DND-41 (cell line): ENCODE results near the gene MEIOB.

Experiments used
- ATAC-seq: fragments of 200-7000 bp; cut with Tn5 transposase; 3 replicates; pipeline ENCODE4 v1.9.1; 2021; ENCODE audit warnings: low read depth; ENCODE audit not compliant: insufficient read depth
- DNase-seq: peaks from one replicate; pipeline ENCODE4 v3.0.0-alpha.2; 2020
- H2AFZ ChIP-seq: 2 replicates; pipeline ENCODE4 v1.6.0; 2012; ENCODE audit warnings: low read depth, low read length
- H3K27ac ChIP-seq: 2 replicates; pipeline ENCODE4 v1.5.1; 2012; ENCODE audit warnings: low read length, inconsistent platforms
- H3K27me3 ChIP-seq: fragments of 200-600 bp; sonication (generic); 2 replicates; pipeline ENCODE4 v1.6.0; 2012; ENCODE audit warnings: low read length, mild to moderate bottlenecking, inconsistent platforms; ENCODE audit not compliant: insufficient read depth, poor library complexity
- H3K36me3 ChIP-seq: 2 replicates; pipeline ENCODE4 v1.5.1; 2012; ENCODE audit warnings: low read length, inconsistent platforms; ENCODE audit not compliant: insufficient read depth
- H3K4me1 ChIP-seq: 2 replicates; pipeline ENCODE4 v1.5.1; 2012; ENCODE audit warnings: mild to moderate bottlenecking, low read length; ENCODE audit not compliant: insufficient read depth
- H3K4me2 ChIP-seq: 2 replicates; pipeline ENCODE4 v1.6.0; 2012; ENCODE audit warnings: mild to moderate bottlenecking, moderate library complexity, low read length, inconsistent platforms; ENCODE audit not compliant: insufficient read depth
- H3K4me3 ChIP-seq, 2 experiments: fragments of 200-600 bp in 1 of 2; shearing (Covaris generic) in 1 of 2; 2 replicates each; pipeline ENCODE4 v1.5.1; 2012 to 2016; ENCODE audit warnings: inconsistent platforms in 2 of 2, low read length in 2 of 2, mild to moderate bottlenecking in 2 of 2, low read depth in 1 of 2, moderate library complexity in 1 of 2
- H3K79me2 ChIP-seq: 2 replicates; pipeline ENCODE4 v1.6.0; 2012; ENCODE audit warnings: low read length, inconsistent platforms; ENCODE audit not compliant: insufficient read depth
- H3K9ac ChIP-seq: 2 replicates; pipeline ENCODE4 v1.6.0; 2012; ENCODE audit warnings: low read depth, mild to moderate bottlenecking, inconsistent platforms, low read length, moderate library complexity
- H3K9me3 ChIP-seq: 2 replicates; pipeline ENCODE4 v1.5.1; 2012; ENCODE audit warnings: low read length, moderate library complexity, mild to moderate bottlenecking, inconsistent platforms; ENCODE audit not compliant: insufficient read depth, severe bottlenecking
- H4K20me1 ChIP-seq: 2 replicates; pipeline ENCODE4 v1.6.0; 2012; ENCODE audit warnings: low read length; ENCODE audit not compliant: insufficient read depth
- EZH2 ChIP-seq: IDR thresholded peaks from 3 replicates; pipeline ENCODE4 v1.6.1; 2012; ENCODE audit warnings: borderline replicate concordance, low read depth, mild to moderate bottlenecking, moderate library complexity, low read length, inconsistent platforms; ENCODE audit not compliant: severe bottlenecking
- TF ChIP-seq, protein P1 (sequence below): IDR thresholded peaks from 2 replicates; pipeline ENCODE4 v1.5.1; 2012; ENCODE audit warnings: borderline replicate concordance, low read length, moderate library complexity, mild to moderate bottlenecking; ENCODE audit not compliant: poor library complexity, severe bottlenecking; ENCODE audit errors: extremely low read depth

MEIOB gene

DNA sequence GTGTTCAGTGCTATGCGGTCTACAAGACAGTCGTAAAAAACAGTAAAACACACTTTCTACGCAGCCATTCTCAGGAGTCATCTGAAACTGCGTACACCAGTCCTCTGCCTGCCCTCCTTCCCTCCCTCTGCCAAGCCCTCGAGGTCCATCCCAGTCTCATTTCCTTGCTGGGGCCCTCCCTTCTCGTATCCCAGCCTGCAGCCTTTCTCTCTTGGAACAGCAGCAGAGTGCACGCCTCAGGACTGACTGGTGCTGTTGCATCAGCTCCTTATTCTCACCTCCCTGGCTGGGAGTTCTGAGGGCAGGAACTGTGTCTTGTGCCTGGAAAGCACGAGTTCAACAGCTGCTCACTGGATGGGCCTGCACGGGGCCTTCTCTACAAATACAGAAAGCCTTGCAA is 32.4 kb downstream of the MEIOB start:
- TF ChIP-seq EZH2, result no peak
- TF ChIP-seq, protein P1, sequence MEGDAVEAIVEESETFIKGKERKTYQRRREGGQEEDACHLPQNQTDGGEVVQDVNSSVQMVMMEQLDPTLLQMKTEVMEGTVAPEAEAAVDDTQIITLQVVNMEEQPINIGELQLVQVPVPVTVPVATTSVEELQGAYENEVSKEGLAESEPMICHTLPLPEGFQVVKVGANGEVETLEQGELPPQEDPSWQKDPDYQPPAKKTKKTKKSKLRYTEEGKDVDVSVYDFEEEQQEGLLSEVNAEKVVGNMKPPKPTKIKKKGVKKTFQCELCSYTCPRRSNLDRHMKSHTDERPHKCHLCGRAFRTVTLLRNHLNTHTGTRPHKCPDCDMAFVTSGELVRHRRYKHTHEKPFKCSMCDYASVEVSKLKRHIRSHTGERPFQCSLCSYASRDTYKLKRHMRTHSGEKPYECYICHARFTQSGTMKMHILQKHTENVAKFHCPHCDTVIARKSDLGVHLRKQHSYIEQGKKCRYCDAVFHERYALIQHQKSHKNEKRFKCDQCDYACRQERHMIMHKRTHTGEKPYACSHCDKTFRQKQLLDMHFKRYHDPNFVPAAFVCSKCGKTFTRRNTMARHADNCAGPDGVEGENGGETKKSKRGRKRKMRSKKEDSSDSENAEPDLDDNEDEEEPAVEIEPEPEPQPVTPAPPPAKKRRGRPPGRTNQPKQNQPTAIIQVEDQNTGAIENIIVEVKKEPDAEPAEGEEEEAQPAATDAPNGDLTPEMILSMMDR, result no peak
- Histone ChIP-seq H3K79me2 (no peaks in the 10 kb centered on the region), H3K27ac (no peak overlapping the region), H3K4me1 (no peaks in the 10 kb centered on the region), H3K27me3 (no peaks in the 10 kb centered on the region), H3K4me3 (no peak overlapping the region), H3K4me2 (no peak overlapping the region), H2AFZ (no peak overlapping the region), H3K36me3 (no peaks in the 10 kb centered on the region), H4K20me1 (no peaks in the 10 kb centered on the region), H3K9me3 (no peaks in the 10 kb centered on the region), H3K9ac (no peak overlapping the region)
- ATAC-seq (no peak), DNase-seq (no peak)

DNA sequence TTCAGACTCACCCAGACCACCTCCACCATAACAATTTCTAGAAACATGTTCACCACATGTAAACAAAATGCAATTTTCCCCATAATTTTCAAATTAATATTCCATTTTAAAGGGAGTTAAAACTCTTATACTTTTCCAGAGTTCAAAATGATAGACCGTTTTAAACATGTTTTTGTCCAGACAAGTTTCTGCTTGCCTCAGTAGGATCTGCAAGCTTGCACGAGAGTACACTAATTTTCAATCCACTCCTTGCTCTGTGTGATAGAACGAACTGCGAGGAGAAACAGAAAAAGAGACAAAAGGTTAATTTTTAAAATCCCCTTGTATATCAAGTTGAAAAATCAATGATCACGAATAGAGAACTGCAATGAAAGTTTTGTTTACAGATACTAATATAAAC is 37.9 kb downstream of the MEIOB start:
- no peak overlapping the region for H3K4me3 ChIP-seq
- H3K27me3 ChIP-seq, result no peaks in the 10 kb centered on the region
- peaks cover 11% of the 10 kb centered on the region; the same call in 1 of the 2 replicates for H3K36me3 ChIP-seq
- TF ChIP-seq EZH2, result no peak
- TF ChIP-seq, protein P1, result no peak
- no peak overlapping the region for H3K4me2 ChIP-seq
- peaks cover 3% of the 10 kb centered on the region; the same call in 1 of the 2 replicates for H3K79me2 ChIP-seq
- DNase-seq (no peak), ATAC-seq (no peak)
- peaks cover 10% of the 10 kb centered on the region for H3K4me1 ChIP-seq
- H3K9me3 ChIP-seq, result no peaks in the 10 kb centered on the region
- H4K20me1 ChIP-seq, result peaks cover 2% of the 10 kb centered on the region; the same call in 1 of the 2 replicates
- H3K27ac ChIP-seq, result no peak overlapping the region
- H2AFZ ChIP-seq, result no peak overlapping the region
- H3K9ac ChIP-seq, result no peak overlapping the region

DNA sequence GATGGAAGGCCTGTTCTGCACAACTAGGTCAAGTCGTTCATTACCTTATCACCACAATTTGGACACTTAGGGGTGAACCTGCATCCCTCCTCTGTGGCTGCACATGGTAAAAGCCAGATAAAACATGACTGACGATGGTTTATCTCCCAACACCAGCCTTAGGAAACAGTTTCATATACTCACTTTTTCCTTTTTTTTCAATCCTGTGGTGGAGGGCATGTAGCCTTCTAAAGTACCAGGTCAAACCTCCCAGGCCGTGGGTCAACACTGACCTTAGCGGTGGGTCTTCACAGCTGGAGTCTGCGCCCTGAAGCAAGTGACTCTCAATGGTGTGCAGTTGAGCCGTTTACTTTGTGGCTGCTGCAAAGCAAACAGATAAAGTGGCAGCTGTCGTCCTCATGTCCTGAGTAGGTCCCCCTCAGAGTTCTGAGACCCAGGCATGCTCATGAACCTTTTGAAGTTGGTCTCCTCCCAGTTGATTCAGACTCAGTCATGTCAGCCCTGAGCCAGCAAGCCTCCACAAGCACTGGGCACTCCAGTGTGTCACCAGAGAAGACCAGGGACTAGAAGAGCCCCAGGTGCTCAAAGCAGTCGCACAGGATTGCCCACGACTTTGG is 39.0 kb downstream of the MEIOB start:
- Histone ChIP-seq H3K4me2 (no peak overlapping the region), H3K4me1 (peaks cover 21% of the 10 kb centered on the region), H3K79me2 (peaks cover 13% of the 10 kb centered on the region), H4K20me1 (peaks cover 2% of the 10 kb centered on the region; the same call in 1 of the 2 replicates), H3K9ac (no peak overlapping the region), H2AFZ (no peak overlapping the region), H3K27ac (no peak overlapping the region), H3K9me3 (no peaks in the 10 kb centered on the region), H3K27me3 (no peaks in the 10 kb centered on the region), H3K36me3 (peaks cover 12% of the 10 kb centered on the region; the same call in 1 of the 2 replicates), H3K4me3 (no peak overlapping the region)
- DNase-seq (no peak), ATAC-seq (no peak)
- TF ChIP-seq EZH2, result no peak
- TF ChIP-seq, protein P1, result no peak
